SK-N-SH (cell line): ENCODE data around the gene TMEM244. TPM values are rescaled to one million over a fixed set of nuclear protein-coding genes. Genes with fewer than 3 reads are reported as not detected.

ENCODE experiments used
- CTCF ChIA-PET: fragments of 300-600, 350-600 bp; formaldehyde crosslinking; extraction: SDS; loops from one replicate; lab custom pipeline; 2021; lab: Yijun Ruan, JAX
- POLR2A ChIA-PET: fragments of 350-600 bp; sonication (Branson Sonifier 250); formaldehyde crosslinking; extraction: SDS; loops from one replicate; lab custom pipeline; 2020; ENCODE audit warnings: antibody characterized with exemption, inconsistent platforms; lab: Yijun Ruan, JAX
- DNase-seq: peaks from one replicate; pipeline ENCODE4 v3.0.0; 2012
- H2AFZ ChIP-seq: fragments of 200-600 bp; sonication (generic); 2 replicates; pipeline ENCODE4 v1.8.1; 2016; ENCODE audit warnings: antibody characterized with exemption, mild to moderate bottlenecking, low read depth
- H3F3A ChIP-seq: fragments of 200-600 bp; sonication (generic); replicated peaks from 2 replicates; pipeline ENCODE3; 2016; ENCODE audit warnings: antibody characterized with exemption, mild to moderate bottlenecking; ENCODE audit not compliant: insufficient read depth
- H3K27ac ChIP-seq, 2 experiments: fragments of 200-500 bp in 1 of 2; fragments of 200-600 bp in 1 of 2; sonication (Bioruptor generic) in 1 of 2; sonication (generic), shearing (Covaris generic) in 1 of 2; 2 replicates each; pipeline versions ENCODE4 v1.5.1 to v1.6.1; 2014 to 2016; ENCODE audit warnings: low read depth in 2 of 2, inconsistent platforms in 1 of 2, low read length in 1 of 2, mild to moderate bottlenecking in 1 of 2, mixed read lengths in 1 of 2
- H3K27me3 ChIP-seq: fragments of 200-600 bp; sonication (generic), shearing (Covaris generic); 2 replicates; pipeline ENCODE4 v1.6.1; 2016; ENCODE audit warnings: mixed run types; ENCODE audit not compliant: insufficient read depth
- H3K36me3 ChIP-seq, 2 experiments: fragments of 200-500 bp in 1 of 2; fragments of 200-600 bp in 1 of 2; sonication (Bioruptor generic) in 1 of 2; sonication (generic) in 1 of 2; replicated peaks in 1 of 2; 2 replicates each; pipeline versions ENCODE3 to v1.5.1; 2014 to 2016; ENCODE audit warnings: low read length in 1 of 2, mild to moderate bottlenecking in 1 of 2; ENCODE audit not compliant: insufficient read depth in 2 of 2, control insufficient read depth in 1 of 2
- H3K4me1 ChIP-seq, 2 experiments: fragments of 200-500 bp in 1 of 2; fragments of 200-600 bp in 1 of 2; sonication (Bioruptor generic) in 1 of 2; sonication (generic), shearing (Covaris generic) in 1 of 2; 2 replicates each; pipeline versions ENCODE4 v1.5.1 to v1.6.1; 2014 to 2016; ENCODE audit warnings: low read depth in 1 of 2, low read length in 1 of 2, mixed run types in 1 of 2; ENCODE audit not compliant: insufficient read depth in 2 of 2, control insufficient read depth in 1 of 2
- H3K4me2 ChIP-seq: fragments of 200-600 bp; sonication (generic), shearing (Covaris generic); 2 replicates; pipeline ENCODE4 v1.6.1; 2017; ENCODE audit warnings: mixed run types
- H3K4me3 ChIP-seq, 2 experiments: fragments of 200-500 bp in 1 of 2; fragments of 200-600 bp in 1 of 2; sonication (Bioruptor generic) in 1 of 2; sonication (generic), shearing (Covaris generic) in 1 of 2; 2 replicates each; pipeline versions ENCODE4 v1.5.1 to v1.8.1; 2014 to 2016; ENCODE audit warnings: low read depth in 2 of 2, inconsistent platforms in 1 of 2, low read length in 1 of 2, mild to moderate bottlenecking in 1 of 2, mixed read lengths in 1 of 2, moderate library complexity in 1 of 2
- H3K79me2 ChIP-seq: fragments of 200-600 bp; sonication (generic); 2 replicates; pipeline ENCODE4 v1.8.1; 2017; ENCODE audit warnings: mild to moderate bottlenecking; ENCODE audit not compliant: insufficient read depth
- H3K9ac ChIP-seq: fragments of 200-600 bp; sonication (generic); 2 replicates; pipeline ENCODE4 v1.6.1; 2017; ENCODE audit warnings: mixed run types
- H3K9me2 ChIP-seq: fragments of 200-600 bp; sonication (generic); 2 replicates; pipeline ENCODE4 v1.6.1; 2017; ENCODE audit warnings: mixed run types
- H3K9me3 ChIP-seq: fragments of 200-600 bp; sonication (generic); 2 replicates; pipeline ENCODE4 v1.6.1; 2017; ENCODE audit warnings: mixed run types, mild to moderate bottlenecking, moderate library complexity
- H4K20me1 ChIP-seq: fragments of 200-600 bp; sonication (generic); 2 replicates; pipeline ENCODE4 v1.6.1; 2017; ENCODE audit warnings: mild to moderate bottlenecking, mixed run types; ENCODE audit not compliant: insufficient read depth
- CHD2 ChIP-seq: fragments of 150-350 bp; IDR thresholded peaks from 2 replicates; pipeline ENCODE4 v1.6.1; 2018; ENCODE audit warnings: low read length; ENCODE audit not compliant: partially characterized antibody
- EP300 ChIP-seq, 2 experiments: IDR thresholded peaks; 2 replicates each; pipeline versions ENCODE4 v1.4.0 to v1.6.1; 2012; ENCODE audit warnings: borderline replicate concordance in 1 of 2, low read depth in 1 of 2, low read length in 1 of 2
- EZH2phosphoT487 ChIP-seq: fragments of 200-600 bp; sonication (generic); IDR thresholded peaks from 2 replicates; pipeline ENCODE4 v1.6.1; 2017; ENCODE audit warnings: low read depth, mixed run types, mild to moderate bottlenecking, antibody characterized with exemption, moderate library complexity, borderline replicate concordance
- FOSL2 ChIP-seq: IDR thresholded peaks from 2 replicates; pipeline ENCODE4 v1.4.0; 2012; ENCODE audit warnings: low read depth, mild to moderate bottlenecking, moderate library complexity, borderline replicate concordance
- FOXJ3 ChIP-seq: sonication (generic); formaldehyde crosslinking; IDR thresholded peaks from 2 replicates; pipeline ENCODE4 v1.5.1; 2020; ENCODE audit warnings: mild to moderate bottlenecking, missing genetic modification reagents
- FOXM1 ChIP-seq: IDR thresholded peaks from 2 replicates; pipeline ENCODE4 v1.4.0; 2012; ENCODE audit warnings: low read depth, mild to moderate bottlenecking
- GABPA ChIP-seq: IDR thresholded peaks from 2 replicates; pipeline ENCODE4 v1.4.0; 2012; ENCODE audit warnings: low read depth, mild to moderate bottlenecking
- JUND ChIP-seq: IDR thresholded peaks from 2 replicates; pipeline ENCODE4 v1.4.0; 2012
- MEF2A ChIP-seq: IDR thresholded peaks from 2 replicates; pipeline ENCODE4 v1.4.0; 2012; ENCODE audit warnings: low read depth, borderline replicate concordance
- MXI1 ChIP-seq: IDR thresholded peaks from 2 replicates; pipeline ENCODE4 v1.6.1; 2012; ENCODE audit warnings: mild to moderate bottlenecking, low read depth, low read length, improper control_type of control experiment
- NRF1 ChIP-seq: IDR thresholded peaks from 2 replicates; pipeline ENCODE4 v1.6.1; 2012; ENCODE audit warnings: low read depth, mild to moderate bottlenecking, low read length
- PBX3 ChIP-seq: IDR thresholded peaks from 2 replicates; pipeline ENCODE4; 2012
- RAD21 ChIP-seq: IDR thresholded peaks from 2 replicates; pipeline ENCODE4 v1.6.1; 2012; ENCODE audit warnings: mild to moderate bottlenecking, low read length
- RCOR1 ChIP-seq: fragments of 150-350 bp; IDR thresholded peaks from 2 replicates; pipeline ENCODE4 v1.6.1; 2017; ENCODE audit warnings: antibody characterized with exemption, low read length
- REST ChIP-seq: IDR thresholded peaks from 2 replicates; pipeline ENCODE4 v1.6.1; 2012; ENCODE audit warnings: mild to moderate bottlenecking, low read depth, low read length, moderate library complexity
- RXRA ChIP-seq: IDR thresholded peaks from 2 replicates; pipeline ENCODE4 v1.4.0; 2012; ENCODE audit warnings: low read depth, mild to moderate bottlenecking, borderline replicate concordance
- SIN3A ChIP-seq: IDR thresholded peaks from 2 replicates; pipeline ENCODE4 v1.6.1; 2012; ENCODE audit warnings: low read depth, mild to moderate bottlenecking, low read length, moderate library complexity, borderline replicate concordance
- TCF12 ChIP-seq: IDR thresholded peaks from 2 replicates; pipeline ENCODE4 v1.4.0; 2012
- ZBTB33 ChIP-seq: IDR thresholded peaks from 2 replicates; pipeline ENCODE4 v1.4.0; 2012; ENCODE audit warnings: low read depth, borderline replicate concordance
- WGBS: methylation state at CpG from one replicate; pipeline ENCODE4 v1.1.6; 2017; ENCODE audit warnings: low lambda C conversion rate; 5-methylcytosine and 5-hydroxymethylcytosine counted together
- polyA plus RNA-seq, 3 experiments: library from polyadenylated mRNA; depleted of rRNA; stranded (reverse); fragments of >200 nt; gene quantifications; 2 replicates each; pipeline ENCODE4 v1.2.3, GENCODE V29; 2012

TMEM244 gene
- polyA plus RNA-seq, 1 of the 3 experiments (the other 2 are of a cell fraction), result 4.1 TPM

DNA sequence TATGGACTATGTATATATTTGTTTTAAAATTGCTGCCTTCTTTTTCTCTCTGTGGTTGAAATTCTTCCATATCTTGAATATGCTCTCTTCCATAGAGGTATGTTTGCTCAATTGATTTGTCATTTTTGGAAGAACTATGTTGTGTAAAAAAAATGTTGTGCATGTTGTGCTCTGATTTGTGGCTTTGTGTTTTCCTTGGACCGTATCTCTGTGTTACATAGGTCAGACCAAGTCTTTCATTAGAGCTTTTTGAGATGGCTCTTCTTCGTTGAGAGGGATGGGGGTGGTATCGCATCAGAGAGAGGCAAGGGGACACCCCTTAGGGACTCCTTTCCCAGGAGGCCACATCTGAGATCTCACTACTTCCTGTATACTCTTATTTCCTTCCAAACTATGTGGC, 43.8 kb downstream of the TMEM244 start:
- H3K4me1 ChIP-seq, result no peaks in the 10 kb centered on the region
- no peak overlapping the region for H3K27ac ChIP-seq
- H3K79me2 ChIP-seq, result no peaks in the 10 kb centered on the region
- no peak overlapping the region for H3K9ac ChIP-seq
- H3K4me2 ChIP-seq, result no peak overlapping the region
- no peak overlapping the region for H2AFZ ChIP-seq
- ChIA-PET POLR2A (no interaction called here), CTCF (no interaction called here)
- H3K36me3 ChIP-seq, result no peaks in the 10 kb centered on the region
- TF ChIP-seq FOXM1, result no peak
- no peak for TF ChIP-seq ZBTB33
- no peak for TF ChIP-seq TCF12
- TF ChIP-seq CHD2, result no peak
- TF ChIP-seq RAD21, result no peak
- TF ChIP-seq EP300 (IDR thresholded peaks at IDR 0.05; ENCODE audit: borderline replicate concordance in 1 of 2, low read depth in 1 of 2, low read length in 1 of 2), result no peak
- TF ChIP-seq GABPA, result no peak
- no peak for TF ChIP-seq NRF1
- no peak for TF ChIP-seq FOXJ3 (CRISPR knock-in tag)
- no peak for TF ChIP-seq PBX3
- TF ChIP-seq EZH2phosphoT487, result no peak
- no peak for TF ChIP-seq JUND
- TF ChIP-seq MEF2A, result no peak
- WGBS, result 53% methylated on average over 3 of the region's 3 CpGs
- H4K20me1 ChIP-seq, result no peaks in the 10 kb centered on the region
- H3K9me2 ChIP-seq, result no peaks in the 10 kb centered on the region
- DNase-seq, result no peak
- H3K4me3 ChIP-seq, result no peak overlapping the region
- H3F3A ChIP-seq, result no peaks in the 10 kb centered on the region
- no peaks in the 10 kb centered on the region for H3K9me3 ChIP-seq
- H3K27me3 ChIP-seq, result no peaks in the 10 kb centered on the region

- CTCF ChIA-PET, result interaction anchor here (1.3 kb wide), 1 partner anchor 38 kb away, joined by 3 read pairs; no protein-coding TSS in a partner anchor
- H3K9me3 ChIP-seq, result no peaks in the 10 kb centered on the region
- H3K4me3 ChIP-seq, result no peak overlapping the region
- no peak overlapping the region for H2AFZ ChIP-seq
- H3K27me3 ChIP-seq, result no peaks in the 10 kb centered on the region
- H3K4me2 ChIP-seq, result no peak overlapping the region
- no peaks in the 10 kb centered on the region for H3F3A ChIP-seq
- H4K20me1 ChIP-seq, result no peaks in the 10 kb centered on the region
- H3K9ac ChIP-seq, result no peak overlapping the region
- DNase-seq, result no peak
- no peaks in the 10 kb centered on the region for H3K36me3 ChIP-seq
- H3K27ac ChIP-seq, result no peak overlapping the region
- no peaks in the 10 kb centered on the region for H3K4me1 ChIP-seq
- H3K9me2 ChIP-seq, result no peaks in the 10 kb centered on the region
- no peaks in the 10 kb centered on the region for H3K79me2 ChIP-seq
- POLR2A ChIA-PET, result no interaction called here
- WGBS, result 76% methylated on average over 2 of the region's 2 CpGs
- TF ChIP-seq MEF2A (no peak), SIN3A (no peak), CHD2 (no peak), RXRA (no peak), FOSL2 (no peak), RCOR1 (no peak), EP300 (IDR thresholded peaks at IDR 0.05; ENCODE audit: borderline replicate concordance in 1 of 2, low read depth in 1 of 2, low read length in 1 of 2) (no peak), REST (no peak), ZBTB33 (no peak), TCF12 (no peak), MXI1 (no peak), JUND (no peak)
Measured at GRCh38 chr6:129812145-129812777, 48.9 kb downstream of the TMEM244 start.
